Left renal pelvis (tissue), 4 donors: ENCODE measurements around the gene RUNX3. TPM values are rescaled to one million over a fixed set of nuclear protein-coding genes. Genes with fewer than 3 reads are reported as not detected.

Experiments used
- DNase-seq, 4 donors: peaks; one replicate each; pipeline ENCODE4 v3.0.0-alpha.2; 2013; ENCODE audit warnings: low read depth in 4 of 4, low spot score in 3 of 4
- polyA plus RNA-seq, 4 donors: library from polyadenylated mRNA; unstranded; fragments of 120-200 nt; gene quantifications; one replicate each; pipeline ENCODE4 v1.2.1, GENCODE V29; 2013; ENCODE audit not compliant: insufficient read length in 4 of 4

The RUNX3 gene
- polyA plus RNA-seq, 4 donors, result 0.41 to 0.70 (median 0.58) TPM

- no peak for DNase-seq
Measured at GRCh38 chr1:24867084-24867870, 62.8 kb downstream of the RUNX3 start.

- no peak for DNase-seq
Measured at GRCh38 chr1:24866211-24867083, 63.6 kb downstream of the RUNX3 start.

GRCh38 chr1:24865587-24865986 lies 64.5 kb downstream of the RUNX3 start:
- no peak for DNase-seq

- DNase-seq, result no peak
Measured at GRCh38 chr1:24865168-24865567, 64.9 kb downstream of the RUNX3 start.

GRCh38 chr1:24864370-24864777 lies 65.7 kb downstream of the RUNX3 start:
- DNase-seq, result no peak

GRCh38 chr1:24862775-24863483 lies 67.1 kb downstream of the RUNX3 start:
- no peak for DNase-seq

- DNase-seq, result no peak
Measured at GRCh38 chr1:24861821-24862727, 68.0 kb downstream of the RUNX3 start.

- DNase-seq, result no peak
Measured at GRCh38 chr1:24860841-24861240, 69.2 kb downstream of the RUNX3 start.

- DNase-seq, result no peak
Measured at GRCh38 chr1:24859063-24860010, 70.7 kb downstream of the RUNX3 start.

GRCh38 chr1:24858277-24858676 lies 71.8 kb downstream of the RUNX3 start:
- no peak for DNase-seq

GRCh38 chr1:24857507-24858133 lies 72.5 kb downstream of the RUNX3 start:
- DNase-seq, result no peak

- DNase-seq, result no peak
Measured at GRCh38 chr1:24856787-24857506, 73.1 kb downstream of the RUNX3 start.

GRCh38 chr1:24855474-24855873 lies 74.6 kb downstream of the RUNX3 start:
- DNase-seq, result no peak

- no peak for DNase-seq
Measured at GRCh38 chr1:24853649-24854048, 76.4 kb downstream of the RUNX3 start.

- DNase-seq, result no peak
Measured at GRCh38 chr1:24850328-24850920, 79.7 kb downstream of the RUNX3 start.

- DNase-seq, result no peak
Measured at GRCh38 chr1:24849672-24850295, 80.3 kb downstream of the RUNX3 start.
